ENCODE data around the gene PRR36. TPM values are rescaled to one million over a fixed set of nuclear protein-coding genes. Genes with fewer than 3 reads are reported as not detected.

The PRR36 gene
- total RNA-seq, 2 donors from 2014 or later, result 0.22 to 0.37 TPM

DNA sequence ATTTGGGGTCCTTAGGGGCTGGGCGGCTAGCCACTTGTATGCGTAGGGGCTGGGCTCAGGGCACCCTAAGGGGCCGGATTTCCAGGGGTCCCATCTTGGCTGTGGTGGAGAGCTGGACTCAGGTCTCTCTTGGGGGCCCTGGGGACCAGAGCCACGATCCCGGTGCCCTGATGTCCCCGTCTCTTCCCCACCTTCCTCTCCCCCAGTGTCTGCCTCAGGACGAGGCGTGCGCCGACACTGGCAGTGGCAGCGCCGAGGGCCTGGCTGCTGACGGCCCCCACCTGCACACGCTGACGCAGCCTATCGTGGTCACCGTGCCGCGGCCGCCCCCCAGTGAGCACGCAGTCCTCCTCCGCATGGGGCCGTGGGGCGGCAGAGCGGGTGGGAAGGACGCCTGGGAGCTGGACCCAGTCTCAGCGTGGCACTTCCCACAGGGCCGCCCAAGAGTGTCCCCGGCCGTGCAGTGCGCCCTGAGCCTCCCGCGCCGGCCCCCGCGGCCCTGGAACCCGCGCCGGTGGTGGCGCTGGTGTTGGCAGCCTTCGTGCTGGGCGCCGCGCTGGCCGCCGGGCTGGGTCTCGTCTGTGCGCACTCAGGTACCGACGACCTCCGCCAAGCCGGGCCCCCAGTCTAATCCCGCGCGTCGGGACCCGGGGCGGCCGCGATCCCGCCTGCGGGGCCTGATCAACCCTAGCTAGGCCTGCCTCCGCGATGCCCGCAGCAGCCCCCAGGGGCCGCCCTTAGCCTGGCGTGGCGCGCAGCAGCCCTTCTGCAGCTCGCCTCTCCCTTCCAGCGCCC, 43.3 kb upstream of the PRR36 start:
- H3K9me3 ChIP-seq, result no peaks in the 10 kb centered on the region
- TF ChIP-seq, protein P1, sequence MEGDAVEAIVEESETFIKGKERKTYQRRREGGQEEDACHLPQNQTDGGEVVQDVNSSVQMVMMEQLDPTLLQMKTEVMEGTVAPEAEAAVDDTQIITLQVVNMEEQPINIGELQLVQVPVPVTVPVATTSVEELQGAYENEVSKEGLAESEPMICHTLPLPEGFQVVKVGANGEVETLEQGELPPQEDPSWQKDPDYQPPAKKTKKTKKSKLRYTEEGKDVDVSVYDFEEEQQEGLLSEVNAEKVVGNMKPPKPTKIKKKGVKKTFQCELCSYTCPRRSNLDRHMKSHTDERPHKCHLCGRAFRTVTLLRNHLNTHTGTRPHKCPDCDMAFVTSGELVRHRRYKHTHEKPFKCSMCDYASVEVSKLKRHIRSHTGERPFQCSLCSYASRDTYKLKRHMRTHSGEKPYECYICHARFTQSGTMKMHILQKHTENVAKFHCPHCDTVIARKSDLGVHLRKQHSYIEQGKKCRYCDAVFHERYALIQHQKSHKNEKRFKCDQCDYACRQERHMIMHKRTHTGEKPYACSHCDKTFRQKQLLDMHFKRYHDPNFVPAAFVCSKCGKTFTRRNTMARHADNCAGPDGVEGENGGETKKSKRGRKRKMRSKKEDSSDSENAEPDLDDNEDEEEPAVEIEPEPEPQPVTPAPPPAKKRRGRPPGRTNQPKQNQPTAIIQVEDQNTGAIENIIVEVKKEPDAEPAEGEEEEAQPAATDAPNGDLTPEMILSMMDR (IDR thresholded peaks at IDR 0.05), result peak; percentile 32
- H3K36me3 ChIP-seq, result no peaks in the 10 kb centered on the region
- intact Hi-C loops (cut with DNase I), result no loop called here
- H3K4me1 ChIP-seq, result peaks cover 14% of the 10 kb centered on the region
- H3K27me3 ChIP-seq, result peaks cover 41% of the 10 kb centered on the region
- H3K27ac ChIP-seq, result no peak overlapping the region
- no peak for DNase-seq
- H3K4me3 ChIP-seq, result peak overlapping the region; percentile 7
- peak overlapping the region; percentile 34 to 56 for H3K9ac ChIP-seq (ENCODE audit: low read depth in 2 of 2, low read length in 2 of 2)

DNA sequence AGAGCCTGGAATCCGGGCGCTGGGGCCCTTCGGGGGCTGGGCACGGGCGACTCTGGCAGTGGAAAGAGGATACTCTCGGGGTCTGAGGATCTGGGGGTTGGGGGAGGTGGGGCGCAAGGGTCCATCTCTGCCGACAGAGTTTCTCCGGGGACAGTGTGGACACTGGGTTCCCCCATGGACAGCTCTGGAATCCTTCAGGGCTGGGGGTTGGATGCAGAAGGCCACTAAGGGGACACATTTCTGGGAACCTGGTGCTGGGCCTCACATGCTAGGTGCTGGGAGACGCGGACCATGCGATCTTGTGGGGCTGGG, 42.7 kb upstream of the PRR36 start:
- H3K9ac ChIP-seq (ENCODE audit: low read depth in 2 of 2, low read length in 2 of 2), result peak overlapping the region; percentile 34 to 56
- H3K4me1 ChIP-seq, result peaks cover 14% of the 10 kb centered on the region
- H3K4me3 ChIP-seq, result no peak overlapping the region
- no peaks in the 10 kb centered on the region for H3K36me3 ChIP-seq
- no peak overlapping the region for H3K27ac ChIP-seq
- peaks cover 41% of the 10 kb centered on the region for H3K27me3 ChIP-seq
- intact Hi-C loops (cut with DNase I), result no loop called here
- TF ChIP-seq, protein P1 (IDR thresholded peaks at IDR 0.05), result no peak
- DNase-seq, result no peak
- no peaks in the 10 kb centered on the region for H3K9me3 ChIP-seq

DNA sequence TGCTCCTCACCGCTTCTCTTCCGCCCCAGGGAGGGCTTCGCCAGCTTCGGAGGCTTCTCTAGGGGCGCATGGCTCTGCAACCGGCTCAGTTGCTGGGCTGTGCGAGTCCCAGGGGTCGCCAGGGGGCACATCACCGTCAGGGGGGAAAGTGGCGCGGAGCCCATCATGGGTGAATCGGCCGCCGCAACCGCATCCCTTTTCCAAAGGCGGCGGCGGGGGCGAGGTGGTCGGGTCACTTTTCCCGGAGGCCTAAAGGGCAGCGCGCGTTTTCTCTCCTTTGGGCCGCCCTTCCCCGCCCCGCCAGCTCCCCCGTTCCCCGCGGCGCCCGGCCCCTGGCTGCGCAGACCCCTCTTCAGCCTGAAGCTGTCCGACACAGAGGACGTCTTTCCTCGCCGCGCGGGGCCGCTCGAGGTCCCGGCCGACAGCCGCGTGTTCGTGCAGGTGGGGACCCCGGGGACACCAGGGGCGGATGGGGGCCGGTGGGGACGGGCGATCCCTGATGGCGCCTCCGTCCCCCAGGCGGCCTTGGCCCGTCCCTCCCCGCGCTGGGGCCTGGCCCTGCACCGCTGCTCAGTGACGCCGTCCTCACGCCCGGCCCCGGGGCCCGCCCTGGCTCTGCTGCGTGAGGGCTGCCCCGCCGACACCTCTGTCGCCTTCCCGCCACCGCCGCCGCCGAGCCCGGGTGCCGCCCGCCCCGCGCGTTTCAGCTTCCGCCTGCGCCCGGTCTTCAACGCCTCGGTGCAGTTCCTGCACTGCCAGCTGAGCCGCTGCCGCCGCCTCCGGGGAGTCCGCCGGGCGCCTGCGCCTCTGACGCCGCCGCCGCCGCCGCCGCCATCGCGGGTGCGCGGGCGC, 42.1 kb upstream of the PRR36 start:
- Histone ChIP-seq H3K9ac (ENCODE audit: low read depth in 2 of 2, low read length in 2 of 2) (peak overlapping the region in 1 of 2 donors; percentile 3), H3K4me1 (peaks cover 10% of the 10 kb centered on the region), H3K27me3 (peaks cover 41% of the 10 kb centered on the region)

DNA sequence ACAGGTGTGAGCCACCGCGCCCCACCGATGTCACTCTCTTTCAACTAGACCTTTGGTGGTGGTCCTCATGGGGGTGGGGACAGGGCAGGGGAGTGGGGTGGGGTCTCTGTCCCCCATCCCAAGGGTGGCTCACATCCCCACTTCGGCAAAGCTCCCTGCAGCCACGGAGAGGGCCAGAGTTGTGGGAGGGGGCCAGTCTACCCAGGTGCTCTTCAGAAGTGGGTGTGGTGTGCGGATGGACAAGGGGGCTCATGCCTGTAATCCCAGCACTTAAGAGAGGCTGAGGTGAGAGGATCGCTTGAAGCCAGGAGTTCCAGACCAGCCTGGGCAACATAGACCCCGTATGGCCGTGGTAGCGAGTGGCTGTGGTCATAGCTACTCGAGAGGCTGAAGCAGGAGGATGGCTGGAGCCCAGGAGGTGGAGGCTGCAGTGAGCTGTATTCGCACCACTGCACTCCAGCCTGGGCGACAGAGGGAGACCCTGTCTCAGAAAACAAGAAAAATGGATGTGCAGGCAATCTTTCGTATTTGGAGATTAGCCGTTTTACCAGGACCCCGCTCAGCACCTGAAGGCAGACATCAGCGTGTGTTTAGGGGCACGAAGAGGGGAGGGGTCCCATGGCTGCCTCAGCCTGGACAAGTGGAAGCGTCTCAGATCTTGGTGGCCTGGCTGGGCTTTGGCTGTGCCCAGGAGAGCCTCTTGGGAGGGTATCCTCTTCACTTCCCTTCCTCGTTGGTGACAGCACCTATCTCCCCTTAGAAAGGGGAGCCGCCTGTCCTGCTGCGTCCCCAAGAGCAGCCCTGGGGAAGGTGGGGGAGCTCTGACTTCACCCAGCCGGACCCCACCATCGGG, 41.3 kb upstream of the PRR36 start:
- Histone ChIP-seq H3K4me1 (peaks cover 9% of the 10 kb centered on the region), H3K9me3 (no peaks in the 10 kb centered on the region), H3K27ac (no peak overlapping the region), H3K27me3 (peaks cover 41% of the 10 kb centered on the region), H3K36me3 (peaks cover 2% of the 10 kb centered on the region), H3K4me3 (peak overlapping the region; percentile 30), H3K9ac (ENCODE audit: low read depth in 2 of 2, low read length in 2 of 2) (no peak overlapping the region)
- intact Hi-C loops (cut with DNase I), result no loop called here
- DNase-seq, result no peak
- TF ChIP-seq, protein P1 (IDR thresholded peaks at IDR 0.05), result no peak

More for the DNA sequence above, 42.1 kb upstream of the PRR36 start:
- TF ChIP-seq, protein P1 (IDR thresholded peaks at IDR 0.05), result no peak
- no peak for DNase-seq
- H3K27ac ChIP-seq, result no peak overlapping the region
- intact Hi-C loops (cut with DNase I), result no loop called here
- H3K9me3 ChIP-seq, result no peaks in the 10 kb centered on the region
- no peaks in the 10 kb centered on the region for H3K36me3 ChIP-seq
- H3K4me3 ChIP-seq, result peak overlapping the region; percentile 30

DNA sequence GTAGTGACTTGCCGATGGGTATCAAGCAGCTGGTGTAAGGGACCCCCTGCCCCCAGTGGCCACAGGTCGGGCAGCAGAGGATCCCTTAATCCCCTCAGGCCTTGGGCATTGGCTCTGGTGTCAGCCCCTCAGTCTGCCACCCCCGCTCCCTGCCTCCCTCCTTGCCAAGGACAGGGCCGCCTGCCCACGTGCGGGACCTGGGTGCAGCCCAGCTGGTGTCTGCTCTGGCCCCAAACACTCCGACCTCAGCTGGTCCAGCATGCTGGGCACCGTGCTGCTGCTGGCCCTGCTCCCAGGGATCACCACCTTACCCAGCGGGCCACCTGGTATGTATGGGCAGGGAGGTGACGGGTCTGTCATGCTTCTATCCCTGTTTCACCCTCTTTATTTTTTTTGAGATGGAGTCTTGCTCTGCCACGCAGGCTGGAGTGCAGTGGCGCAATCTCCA, 40.4 kb upstream of the PRR36 start, which contains the start of gene TGFBR3L:
Gene TGFBR3L, plus strand, starts transcription at position 233 of the 448 bp plus-strand sequence.
- no peak for DNase-seq
- TF ChIP-seq, protein P1 (IDR thresholded peaks at IDR 0.05), result no peak
- intact Hi-C loops (cut with DNase I), result no loop called here

More for the DNA sequence above, 40.4 kb upstream of the PRR36 start, which contains the start of gene TGFBR3L:
- H3K27ac ChIP-seq, result no peak within 1 kb of the TSS
- no peaks in the 10 kb centered on the region for H3K9me3 ChIP-seq
- peaks cover 41% of the 10 kb centered on the region for H3K27me3 ChIP-seq
- H3K9ac ChIP-seq (ENCODE audit: low read depth in 2 of 2, low read length in 2 of 2), result no peak within 1 kb of the TSS
- H3K36me3 ChIP-seq, result peaks cover 8% of the 10 kb centered on the region
- H3K4me1 ChIP-seq, result peaks cover 9% of the 10 kb centered on the region
- H3K4me3 ChIP-seq, result no peak within 1 kb of the TSS

Data from colonic mucosa (tissue), 4 donors.